CD4-positive, alpha-beta memory T cell (primary cell): Measurements from ENCODE around the gene ATXN1. TPM values are rescaled to one million over a fixed set of nuclear protein-coding genes. Genes with fewer than 3 reads are reported as not detected.

Experiments used
- CTCF ChIA-PET: fragments of 350-600 bp; sonication (Branson Sonifier 250); formaldehyde crosslinking; loops from one replicate; lab custom pipeline; 2021; ENCODE audit warnings: inconsistent platforms; ENCODE audit not compliant: partially characterized antibody; lab: Charles Lee
- POLR2A ChIA-PET: fragments of 350-600 bp; sonication (Branson Sonifier 250); formaldehyde crosslinking; loops from one replicate; lab custom pipeline; 2021; ENCODE audit not compliant: partially characterized antibody; lab: Charles Lee
- DNase-seq, 5 donors: peaks; one replicate each; pipeline versions ENCODE4 v3.0.0 to v3.0.0-alpha.2; 2020 to 2022; ENCODE audit warnings: mixed read lengths in 1 of 5
- H3K27ac ChIP-seq: one replicate; pipeline ENCODE4 v1.7.0; 2013; ENCODE audit warnings: low read depth, low read length
- H3K27me3 ChIP-seq: 2 replicates; pipeline ENCODE4 v1.7.0; 2013; ENCODE audit warnings: mild to moderate bottlenecking, low read length, moderate library complexity; ENCODE audit not compliant: insufficient read depth
- H3K36me3 ChIP-seq: 2 replicates; pipeline ENCODE4 v1.7.0; 2013; ENCODE audit warnings: mild to moderate bottlenecking, low read length, moderate library complexity; ENCODE audit not compliant: insufficient read depth
- H3K4me1 ChIP-seq: 2 replicates; pipeline ENCODE4 v1.7.0; 2013; ENCODE audit warnings: mild to moderate bottlenecking, low read length, moderate library complexity; ENCODE audit not compliant: insufficient read depth
- H3K4me3 ChIP-seq, 2 donors: one replicate each; pipeline ENCODE4 v1.7.0; 2013; ENCODE audit warnings: low read length in 2 of 2, mild to moderate bottlenecking in 1 of 2
- H3K9me3 ChIP-seq, 2 donors: one replicate each; pipeline ENCODE4 v1.7.0; 2013; ENCODE audit warnings: low read length in 2 of 2, control low read depth in 1 of 2; ENCODE audit not compliant: control insufficient read depth in 1 of 2
- H3K27ac Mint-ChIP-seq, 7 donors: one replicate each; pipeline ENCODE4 v1.8.0; 2020 to 2021; ENCODE audit warnings: mixed read lengths in 7 of 7, mild to moderate bottlenecking in 6 of 7, inconsistent platforms in 3 of 7, moderate library complexity in 3 of 7
- H3K27me3 Mint-ChIP-seq, 2 donors: one replicate each; pipeline ENCODE4 v1.8.0; 2020 to 2021; ENCODE audit warnings: mixed read lengths in 2 of 2
- H3K36me3 Mint-ChIP-seq, 2 donors: one replicate each; pipeline ENCODE4 v1.8.0; 2020 to 2021; ENCODE audit warnings: mixed read lengths in 2 of 2, inconsistent platforms in 1 of 2, mild to moderate bottlenecking in 1 of 2
- H3K4me1 Mint-ChIP-seq, 4 donors: one replicate each; pipeline ENCODE4 v1.8.0; 2020 to 2021; ENCODE audit warnings: mixed read lengths in 4 of 4, mild to moderate bottlenecking in 1 of 4
- H3K4me3 Mint-ChIP-seq, 8 donors: one replicate each; pipeline ENCODE4 v1.8.0; 2020 to 2021; ENCODE audit warnings: mixed read lengths in 8 of 8, mild to moderate bottlenecking in 7 of 8, moderate library complexity in 6 of 8, inconsistent platforms in 3 of 8
- H3K9me3 Mint-ChIP-seq, 8 donors: one replicate each; pipeline ENCODE4 v1.8.0; 2020 to 2021; ENCODE audit warnings: mixed read lengths in 8 of 8, mild to moderate bottlenecking in 5 of 8, inconsistent platforms in 3 of 8, moderate library complexity in 1 of 8
- intact Hi-C: fragments of 100-400 bp; cut with micrococcal nuclease; formaldehyde crosslinking; loops from one replicate; pipeline ENCODE4 v1.15.1; 2023
- polyA plus RNA-seq, 2 donors: library from polyadenylated mRNA; unstranded; fragments of 300-500 nt; fragmentation: Illumina TruSeq; gene quantifications; one replicate each; pipeline ENCODE4 v1.2.3, GENCODE V29; 2021
- total RNA-seq, 2 experiments: library from RNA; stranded (reverse); gene quantifications; one replicate each; pipeline ENCODE4 v1.2.3, GENCODE V29; 2021

The ATXN1 gene
- total and polyA plus RNA-seq, 4 experiments from 2014 or later: 10.5 to 97.4 (median 56.9) TPM

DNA sequence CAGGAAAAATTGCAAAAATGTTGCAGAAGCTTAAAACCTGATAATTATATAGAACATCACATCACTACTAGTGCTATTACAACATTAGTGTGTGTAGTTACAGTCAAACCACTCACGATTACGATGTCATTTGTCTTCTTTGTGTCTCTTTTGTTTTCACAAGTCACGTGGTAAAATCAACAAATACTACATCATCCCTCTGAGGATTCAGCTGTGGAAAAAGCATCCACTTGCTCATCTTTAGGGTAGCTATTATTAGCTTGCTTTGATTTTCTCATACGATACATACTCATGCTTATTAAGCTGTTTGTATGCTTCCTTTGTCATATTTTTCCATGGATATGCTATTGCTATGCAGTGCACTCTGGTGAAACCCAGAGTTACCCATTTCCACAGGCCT is 22.2 kb upstream of the ATXN1 start:
- no peak overlapping the region for H3K4me3 Mint-ChIP-seq
- CTCF ChIA-PET: interaction anchor here (1.3 to 2.9 kb wide), 4 partner anchors 11 to 273 kb away, joined by 3 to 14 read pairs (median 4); no protein-coding TSS in a partner anchor
- Histone ChIP-seq H3K27ac (no peak overlapping the region), H3K4me3 (no peak overlapping the region), H3K36me3 (no peaks in the 10 kb centered on the region), H3K27me3 (no peaks in the 10 kb centered on the region), H3K9me3 (no peaks in the 10 kb centered on the region), H3K4me1 (no peaks in the 10 kb centered on the region)
- peaks cover 0 to 3% (median 0%) of the 10 kb centered on the region in 4 donors for H3K4me1 Mint-ChIP-seq
- peaks cover 0 to 6% of the 10 kb centered on the region in 2 donors for H3K36me3 Mint-ChIP-seq
- H3K9me3 Mint-ChIP-seq: peaks cover 0 to 12% (median 6%) of the 10 kb centered on the region in 8 donors
- H3K27ac Mint-ChIP-seq: no peak overlapping the region
- H3K27me3 Mint-ChIP-seq: peaks cover 0 to 5% of the 10 kb centered on the region in 2 donors
- POLR2A ChIA-PET: no interaction called here
- no peak for DNase-seq
- intact Hi-C loops: no loop called here

- no peak for DNase-seq
- no peaks in the 10 kb centered on the region for H3K9me3 ChIP-seq
- peaks cover 0 to under 1% of the 10 kb centered on the region in 2 donors for H3K36me3 Mint-ChIP-seq
- H3K4me3 ChIP-seq: no peak overlapping the region
- ChIA-PET CTCF (interaction anchor here (1.2 to 2.9 kb wide), 2 partner anchors 10 to 42 kb away, joined by 3 to 14 read pairs; no protein-coding TSS in a partner anchor), POLR2A (no interaction called here)
- intact Hi-C loops: no loop called here
- H3K4me1 Mint-ChIP-seq: peaks cover 0 to 1% (median 0%) of the 10 kb centered on the region in 4 donors
- no peak overlapping the region for H3K27ac Mint-ChIP-seq
- H3K27me3 ChIP-seq: no peaks in the 10 kb centered on the region
- H3K27ac ChIP-seq: no peak overlapping the region
- peaks cover 0 to 9% (median 4%) of the 10 kb centered on the region in 8 donors for H3K9me3 Mint-ChIP-seq
- no peaks in the 10 kb centered on the region for H3K4me1 ChIP-seq
- peaks cover 0 to 5% of the 10 kb centered on the region in 2 donors for H3K27me3 Mint-ChIP-seq
- no peaks in the 10 kb centered on the region for H3K36me3 ChIP-seq
- no peak overlapping the region for H3K4me3 Mint-ChIP-seq
Measured at GRCh38 chr6:16782278-16782677, 21.0 kb upstream of the ATXN1 start.

- POLR2A ChIA-PET: no interaction called here
Measured at GRCh38 chr6:16781348-16782169, 20.3 kb upstream of the ATXN1 start.

DNA sequence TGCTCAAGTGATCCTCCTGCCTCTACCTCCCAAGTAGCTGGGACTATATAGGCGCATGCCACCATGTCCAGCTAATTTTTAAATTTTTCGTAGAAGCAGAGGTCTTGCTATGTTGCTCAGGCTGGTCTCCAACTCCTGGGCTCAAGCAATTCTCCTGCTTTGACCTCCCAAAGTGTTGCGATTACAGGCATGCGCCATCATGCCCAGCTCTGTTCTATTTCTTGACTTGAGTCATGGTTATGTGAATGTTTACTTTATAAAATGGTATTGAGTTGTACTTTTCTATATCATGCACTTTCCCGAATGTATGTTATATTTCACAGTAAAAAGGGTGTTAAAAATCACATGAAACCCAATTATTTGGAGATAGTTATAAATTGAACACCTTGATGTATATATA is 17.3 kb upstream of the ATXN1 start:
- no peak overlapping the region for H3K4me3 Mint-ChIP-seq
- Histone ChIP-seq H3K27me3 (no peaks in the 10 kb centered on the region), H3K27ac (no peak overlapping the region), H3K9me3 (no peaks in the 10 kb centered on the region), H3K4me1 (no peaks in the 10 kb centered on the region), H3K4me3 (no peak overlapping the region), H3K36me3 (no peaks in the 10 kb centered on the region)
- intact Hi-C loops: no loop called here
- H3K4me1 Mint-ChIP-seq: no peaks in the 10 kb centered on the region
- H3K27ac Mint-ChIP-seq: no peak overlapping the region
- DNase-seq: no peak
- peaks cover 0 to 5% (median 1%) of the 10 kb centered on the region in 8 donors for H3K9me3 Mint-ChIP-seq
- POLR2A ChIA-PET: interaction anchor here (1.0 kb wide), 1 partner anchor 15 kb away, joined by 3 read pairs; no protein-coding TSS in a partner anchor
- peaks cover 0 to 2% of the 10 kb centered on the region in 2 donors for H3K27me3 Mint-ChIP-seq
- H3K36me3 Mint-ChIP-seq: no peaks in the 10 kb centered on the region
- CTCF ChIA-PET: interaction anchor here (1.1 kb wide), 1 partner anchor 15 kb away, joined by 4 read pairs; no protein-coding TSS in a partner anchor

More at GRCh38 chr6:16781348-16782169, 20.3 kb upstream of the ATXN1 start:
- intact Hi-C loops: no loop called here
- no peak for DNase-seq
- H3K4me3 Mint-ChIP-seq: no peak overlapping the region
- no peak overlapping the region for H3K27ac ChIP-seq
- H3K36me3 ChIP-seq: no peaks in the 10 kb centered on the region
- peaks cover 0 to 5% of the 10 kb centered on the region in 2 donors for H3K27me3 Mint-ChIP-seq
- CTCF ChIA-PET: interaction anchor here (1.2 to 2.9 kb wide), 2 partner anchors 9 to 41 kb away, joined by 3 to 14 read pairs; no protein-coding TSS in a partner anchor
- no peaks in the 10 kb centered on the region for H3K4me1 Mint-ChIP-seq
- H3K4me1 ChIP-seq: no peaks in the 10 kb centered on the region
- H3K4me3 ChIP-seq: no peak overlapping the region
- no peaks in the 10 kb centered on the region for H3K36me3 Mint-ChIP-seq
- no peak overlapping the region for H3K27ac Mint-ChIP-seq
- H3K9me3 ChIP-seq: no peaks in the 10 kb centered on the region
- peaks cover 0 to 7% (median 3%) of the 10 kb centered on the region in 8 donors for H3K9me3 Mint-ChIP-seq
- H3K27me3 ChIP-seq: no peaks in the 10 kb centered on the region

DNA sequence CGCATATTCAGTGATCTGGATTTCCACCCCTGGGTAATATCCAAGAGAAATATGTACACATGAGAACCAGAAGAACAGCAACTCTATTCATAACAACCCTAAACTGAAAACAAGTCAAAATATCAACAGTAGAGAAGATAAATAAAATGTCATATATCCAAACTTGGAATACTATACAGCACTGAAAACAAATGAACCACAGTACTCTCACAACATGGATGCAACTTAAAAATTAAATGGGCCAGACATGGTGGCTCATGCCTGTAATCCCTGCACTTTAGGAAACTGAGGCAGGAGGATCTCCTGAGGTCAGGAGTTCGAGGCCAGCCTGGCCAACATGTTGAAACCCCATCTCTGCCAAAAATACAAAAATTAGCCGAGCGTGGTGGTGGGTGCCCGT is 16.5 kb upstream of the ATXN1 start:
- H3K9me3 Mint-ChIP-seq: peaks cover 0 to 5% (median 1%) of the 10 kb centered on the region in 8 donors
- no peaks in the 10 kb centered on the region for H3K36me3 Mint-ChIP-seq
- H3K27ac ChIP-seq: no peak overlapping the region
- no peaks in the 10 kb centered on the region for H3K4me1 ChIP-seq
- no peak overlapping the region for H3K27ac Mint-ChIP-seq
- H3K4me1 Mint-ChIP-seq: no peaks in the 10 kb centered on the region
- CTCF ChIA-PET: no interaction called here
- no peak overlapping the region for H3K4me3 ChIP-seq
- H3K9me3 ChIP-seq: no peaks in the 10 kb centered on the region
- H3K27me3 Mint-ChIP-seq: peaks cover 0 to 2% of the 10 kb centered on the region in 2 donors
- no peaks in the 10 kb centered on the region for H3K27me3 ChIP-seq
- H3K4me3 Mint-ChIP-seq: no peak overlapping the region
- no peaks in the 10 kb centered on the region for H3K36me3 ChIP-seq
- POLR2A ChIA-PET: no interaction called here
- DNase-seq: no peak
- intact Hi-C loops: no loop called here

- Mint-ChIP-seq H3K36me3 (no peaks in the 10 kb centered on the region), H3K4me3 (no peak overlapping the region), H3K27ac (no peak overlapping the region), H3K9me3 (peaks cover 0 to 5% (median 1%) of the 10 kb centered on the region in 8 donors), H3K27me3 (peaks cover 0 to 2% of the 10 kb centered on the region in 2 donors), H3K4me1 (peaks cover under 1 to 8% (median 5%) of the 10 kb centered on the region in 4 donors)
- Histone ChIP-seq H3K9me3 (no peaks in the 10 kb centered on the region), H3K36me3 (no peaks in the 10 kb centered on the region), H3K4me3 (no peak overlapping the region), H3K27me3 (no peaks in the 10 kb centered on the region), H3K4me1 (no peaks in the 10 kb centered on the region), H3K27ac (no peak overlapping the region)
- CTCF ChIA-PET: interaction anchor here (6.8 to 9.4 kb wide), 2 partner anchors 14 to 262 kb away, joined by 68 to 83 read pairs; partner anchors contain the start of gene ATXN1
- POLR2A ChIA-PET: no interaction called here
- intact Hi-C loops: no loop called here
- no peak for DNase-seq
Measured at GRCh38 chr6:16776394-16777017, 15.2 kb upstream of the ATXN1 start.

DNA sequence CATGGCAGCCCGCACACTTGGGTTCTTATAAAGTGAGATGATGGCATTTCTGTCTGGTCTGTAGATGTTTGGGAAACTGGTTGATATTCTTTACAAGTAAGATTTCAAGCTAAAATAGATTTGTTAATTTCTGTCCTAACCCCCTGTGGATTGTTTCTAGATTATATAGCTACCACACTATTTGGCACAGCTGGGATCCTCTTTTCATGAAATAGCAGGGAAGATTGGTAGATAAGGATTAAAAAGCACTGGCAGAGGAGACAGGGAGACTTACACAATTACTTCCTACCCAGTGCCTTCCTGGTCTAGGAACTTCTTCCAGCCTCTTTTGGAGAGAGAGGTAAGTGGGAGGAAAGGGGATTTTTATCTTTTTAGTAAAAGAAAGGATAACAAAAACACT is 13.2 kb upstream of the ATXN1 start:
- Histone ChIP-seq H3K4me3 (no peak overlapping the region), H3K27me3 (no peaks in the 10 kb centered on the region), H3K36me3 (no peaks in the 10 kb centered on the region), H3K27ac (no peak overlapping the region), H3K4me1 (peaks cover 19% of the 10 kb centered on the region), H3K9me3 (no peaks in the 10 kb centered on the region)
- H3K27me3 Mint-ChIP-seq: peaks cover 0 to 2% of the 10 kb centered on the region in 2 donors
- POLR2A ChIA-PET: no interaction called here
- peaks cover 13 to 28% (median 22%) of the 10 kb centered on the region in 4 donors for H3K4me1 Mint-ChIP-seq
- intact Hi-C loops: loop anchor here (5.0 kb wide), 1 partner anchor 37 kb away; no protein-coding TSS in a partner anchor
- peaks cover 0 to 5% (median 1%) of the 10 kb centered on the region in 8 donors for H3K9me3 Mint-ChIP-seq
- DNase-seq: no peak
- no peaks in the 10 kb centered on the region for H3K36me3 Mint-ChIP-seq
- CTCF ChIA-PET: interaction anchor here (0.8 to 9.4 kb wide), 5 partner anchors 10 to 458 kb away, joined by 3 to 83 read pairs (median 5); partner anchors contain the start of gene ATXN1
- H3K4me3 Mint-ChIP-seq: no peak overlapping the region
- no peak overlapping the region for H3K27ac Mint-ChIP-seq
